HepG2 (cell line): ENCODE measurements around the gene PRAC1. TPM values are rescaled to one million over a fixed set of nuclear protein-coding genes. Genes with fewer than 3 reads are reported as not detected.

Experiments used
- ATAC-seq: fragments of 200-7000 bp; cut with Tn5 transposase; 3 replicates; pipeline ENCODE4 v1.9.1; 2020; ENCODE audit warnings: mild to moderate bottlenecking, moderate library complexity
- BruUV-seq: library from RNA; stranded (reverse); fragments of 400-500 nt; replicated peaks from 2 replicates; lab custom pipeline; 2021; lab: Mats Ljungman, UMichigan
- CTCF ChIA-PET: fragments of 300-600 bp; formaldehyde crosslinking; extraction: SDS; loops from one replicate; lab custom pipeline; 2021; ENCODE audit warnings: low total read pairs, inconsistent platforms, low intra/inter-chr PET ratio; lab: Yijun Ruan, JAX
- POLR2A ChIA-PET: fragments of 350-600 bp; sonication (Branson Sonifier 250); formaldehyde crosslinking; loops from one replicate; lab custom pipeline; 2020; ENCODE audit warnings: antibody characterized with exemption, inconsistent platforms; lab: Yijun Ruan, JAX
- DNase-seq: peaks from one replicate; pipeline ENCODE4 v3.0.0-alpha.2; 2015; ENCODE audit warnings: low spot score
- FAIRE-seq: peaks from 3 replicates; lab custom pipeline; 2011; peaks lifted over from hg19 to GRCh38; lab: Jason Lieb, UNC
- H2AFZ ChIP-seq: one replicate; pipeline ENCODE4 v1.6.1; 2011; ENCODE audit warnings: low read length, inconsistent platforms
- H3K27ac ChIP-seq: fragments of 300-600 bp; 3 replicates; pipeline ENCODE4 v1.8.0; 2011; ENCODE audit warnings: mixed run types, mild to moderate bottlenecking, mixed read lengths, low read length, inconsistent platforms; ENCODE audit not compliant: insufficient read depth; ENCODE audit errors: extremely low read length
- H3K27me3 ChIP-seq, 2 experiments: fragments of 200-600 bp in 1 of 2; 2 replicates in 1 of 2; 3 replicates in 1 of 2; pipeline versions ENCODE4 v1.6.0 to v1.8.0; 2011; ENCODE audit warnings: low read length in 2 of 2, mild to moderate bottlenecking in 2 of 2, moderate library complexity in 2 of 2, inconsistent platforms in 1 of 2; ENCODE audit not compliant: insufficient read depth in 2 of 2, control insufficient read depth in 1 of 2
- H3K36me3 ChIP-seq, 2 experiments: fragments of 200-600 bp in 1 of 2; replicated peaks in 1 of 2; 2 replicates in 1 of 2; 3 replicates in 1 of 2; pipeline versions ENCODE4 v1.5.1 to v1.8.0; 2011; ENCODE audit warnings: low read length in 2 of 2, inconsistent platforms in 1 of 2; ENCODE audit not compliant: insufficient read depth in 2 of 2, control insufficient read depth in 1 of 2
- H3K4me1 ChIP-seq: 2 replicates; pipeline ENCODE4 v1.5.1; 2012; ENCODE audit warnings: low read length, inconsistent platforms; ENCODE audit not compliant: insufficient read depth
- H3K4me2 ChIP-seq: 2 replicates; pipeline ENCODE4 v1.6.0; 2011; ENCODE audit warnings: low read depth, low read length, inconsistent platforms
- H3K4me3 ChIP-seq, 3 experiments: fragments of 200-600 bp in 1 of 3; sonication (generic), shearing (Covaris generic) in 1 of 3; replicated peaks in 1 of 3; 2 replicates each; pipeline ENCODE4 v1.5.1; 2011 to 2016; ENCODE audit warnings: low read length in 3 of 3, inconsistent platforms in 2 of 3, low read depth in 2 of 3, mild to moderate bottlenecking in 2 of 3, control low read depth in 1 of 3, mixed read lengths in 1 of 3; ENCODE audit not compliant: insufficient read depth in 1 of 3
- H3K79me2 ChIP-seq: one replicate; pipeline ENCODE4 v1.6.1; 2011; ENCODE audit warnings: low read length, inconsistent platforms; ENCODE audit not compliant: insufficient read depth
- H3K9ac ChIP-seq: 2 replicates; pipeline ENCODE4 v1.6.0; 2011; ENCODE audit warnings: mild to moderate bottlenecking, low read depth, low read length, inconsistent platforms; ENCODE audit not compliant: insufficient read depth
- H3K9me3 ChIP-seq: 2 replicates; pipeline ENCODE4 v1.5.1; 2012; ENCODE audit warnings: mild to moderate bottlenecking, low read length
- H4K20me1 ChIP-seq: 2 replicates; pipeline ENCODE4 v1.6.0; 2011; ENCODE audit warnings: inconsistent platforms, mild to moderate bottlenecking, low read length, moderate library complexity; ENCODE audit not compliant: insufficient read depth
- HES4 ChIP-seq: sonication (generic); formaldehyde crosslinking; IDR thresholded peaks from 2 replicates; pipeline ENCODE4 v1.9.0; 2021; ENCODE audit warnings: mild to moderate bottlenecking, missing genetic modification reagents, borderline replicate concordance
- KLF16 ChIP-seq, 2 experiments: sonication (generic) in 1 of 2; formaldehyde crosslinking in 1 of 2; IDR thresholded peaks; 2 replicates each; pipeline versions ENCODE4 v1.6.1 to v1.8.0; 2016 to 2023; ENCODE audit warnings: missing genetic modification reagents in 2 of 2, missing compliant biosample characterization in 1 of 2
- SP1 ChIP-seq, 2 experiments: fragments of 450-650 bp in 1 of 2; sonication (generic) in 1 of 2; formaldehyde crosslinking in 1 of 2; IDR thresholded peaks; 2 replicates each; pipeline versions ENCODE4 v1.4.0 to v1.6.1; 2016 to 2020; ENCODE audit warnings: missing genetic modification reagents in 1 of 2
- ZFP37 ChIP-seq: sonication (generic); formaldehyde crosslinking; IDR thresholded peaks from 2 replicates; pipeline ENCODE4 v1.4.0; 2020; ENCODE audit warnings: missing genetic modification reagents, borderline replicate concordance
- ZKSCAN5 ChIP-seq: sonication (generic); formaldehyde crosslinking; IDR thresholded peaks from 2 replicates; pipeline ENCODE4 v1.5.1; 2020; ENCODE audit warnings: mild to moderate bottlenecking, missing genetic modification reagents
- ZNF563 ChIP-seq: sonication (generic); formaldehyde crosslinking; IDR thresholded peaks from 2 replicates; pipeline ENCODE4 v1.8.0; 2022; ENCODE audit warnings: mild to moderate bottlenecking, moderate library complexity, missing genetic modification reagents
- WGBS: methylation state at CpG from one replicate; pipeline ENCODE4 v1.1.6; 2017; ENCODE audit warnings: low lambda C conversion rate; 5-methylcytosine and 5-hydroxymethylcytosine counted together
- in situ Hi-C: cut with HindIII; loops from 2 replicates; pipeline ENCODE4 v1.10.0; 2017; ENCODE audit warnings: low pct_unique_long_range_greater_than_20kb; ENCODE audit not compliant: extremely low pct_ligation_motif_present
- intact Hi-C: fragments of 100-400 bp; cut with micrococcal nuclease; formaldehyde crosslinking; loops from one replicate; pipeline ENCODE4 v1.10.0; 2022; ENCODE audit not compliant: unreplicated experiment
- polyA plus RNA-seq, 8 experiments: library from polyadenylated mRNA; depleted of rRNA in 3 of 8; stranded (reverse) in 7 of 8; unstranded in 1 of 8; fragments of >200 nt; fragmentation: Illumina TruSeq in 4 of 8; extraction: Trizol in 4 of 8; gene quantifications; 2 replicates each; pipeline versions ENCODE4 v1.2.1 to v1.2.3, GENCODE V29; 2011 to 2016; ENCODE audit warnings: low read depth in 4 of 8, missing spikeins in 1 of 8, mixed read lengths in 1 of 8; ENCODE audit not compliant: insufficient read depth in 1 of 8
- total RNA-seq, 5 experiments: library from RNA; depleted of rRNA; stranded (reverse); fragments of >200 nt; fragmentation: Illumina TruSeq; extraction: Trizol; gene quantifications; 2 replicates each; pipeline ENCODE4 v1.2.3, GENCODE V29; 2016; ENCODE audit warnings: low read depth in 1 of 5
- TF ChIP-seq, protein P1 (sequence below): sonication (generic); formaldehyde crosslinking; IDR thresholded peaks from 2 replicates; pipeline ENCODE4 v1.4.0; 2020; ENCODE audit warnings: missing genetic modification reagents, borderline replicate concordance
- TF ChIP-seq, protein P2 (sequence below): IDR thresholded peaks from 2 replicates; pipeline ENCODE4 v1.6.1; 2016; ENCODE audit warnings: mild to moderate bottlenecking, missing biosample characterization, missing genetic modification reagents
- TF ChIP-seq, protein P3 (sequence below): sonication (generic); formaldehyde crosslinking; conservative IDR thresholded peaks from 2 replicates; pipeline ENCODE4 v1.8.0; 2022; ENCODE audit warnings: low read depth, missing genetic modification reagents

PRAC1 gene
- total and polyA plus RNA-seq, 2 of the 13 experiments (the other 11 are each of a cell fraction or from before 2014, with no cell fraction given): not detected

DNA sequence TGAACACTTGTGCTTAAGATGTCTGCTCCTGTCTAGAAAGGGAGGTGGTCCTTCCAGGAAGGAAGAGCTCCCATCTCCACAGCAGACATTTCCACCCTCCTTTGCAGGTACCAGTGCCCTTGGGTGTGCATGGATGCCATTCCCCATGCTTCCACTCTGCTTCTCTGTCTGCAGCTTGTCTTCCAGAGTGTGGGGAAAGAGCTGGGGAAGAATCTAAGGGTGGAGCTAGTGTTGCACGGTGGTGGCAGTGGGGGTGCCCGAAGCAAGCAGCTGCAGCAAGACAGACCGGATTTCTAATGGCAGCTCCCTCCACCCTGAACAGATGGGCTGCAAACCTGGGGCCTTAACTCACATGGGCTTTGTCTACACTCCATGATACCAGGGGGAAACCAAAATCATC is 28.9 kb upstream of the PRAC1 start:
- in situ Hi-C loops: no loop called here
- CTCF ChIA-PET: no interaction called here
- TF ChIP-seq SP1 (IDR thresholded peaks at IDR 0.05): no peak
- TF ChIP-seq SP1 (CRISPR knock-in tag; IDR thresholded peaks at IDR 0.05): no peak
- no peak for TF ChIP-seq ZFP37 (CRISPR knock-in tag)
- TF ChIP-seq, protein P1, sequence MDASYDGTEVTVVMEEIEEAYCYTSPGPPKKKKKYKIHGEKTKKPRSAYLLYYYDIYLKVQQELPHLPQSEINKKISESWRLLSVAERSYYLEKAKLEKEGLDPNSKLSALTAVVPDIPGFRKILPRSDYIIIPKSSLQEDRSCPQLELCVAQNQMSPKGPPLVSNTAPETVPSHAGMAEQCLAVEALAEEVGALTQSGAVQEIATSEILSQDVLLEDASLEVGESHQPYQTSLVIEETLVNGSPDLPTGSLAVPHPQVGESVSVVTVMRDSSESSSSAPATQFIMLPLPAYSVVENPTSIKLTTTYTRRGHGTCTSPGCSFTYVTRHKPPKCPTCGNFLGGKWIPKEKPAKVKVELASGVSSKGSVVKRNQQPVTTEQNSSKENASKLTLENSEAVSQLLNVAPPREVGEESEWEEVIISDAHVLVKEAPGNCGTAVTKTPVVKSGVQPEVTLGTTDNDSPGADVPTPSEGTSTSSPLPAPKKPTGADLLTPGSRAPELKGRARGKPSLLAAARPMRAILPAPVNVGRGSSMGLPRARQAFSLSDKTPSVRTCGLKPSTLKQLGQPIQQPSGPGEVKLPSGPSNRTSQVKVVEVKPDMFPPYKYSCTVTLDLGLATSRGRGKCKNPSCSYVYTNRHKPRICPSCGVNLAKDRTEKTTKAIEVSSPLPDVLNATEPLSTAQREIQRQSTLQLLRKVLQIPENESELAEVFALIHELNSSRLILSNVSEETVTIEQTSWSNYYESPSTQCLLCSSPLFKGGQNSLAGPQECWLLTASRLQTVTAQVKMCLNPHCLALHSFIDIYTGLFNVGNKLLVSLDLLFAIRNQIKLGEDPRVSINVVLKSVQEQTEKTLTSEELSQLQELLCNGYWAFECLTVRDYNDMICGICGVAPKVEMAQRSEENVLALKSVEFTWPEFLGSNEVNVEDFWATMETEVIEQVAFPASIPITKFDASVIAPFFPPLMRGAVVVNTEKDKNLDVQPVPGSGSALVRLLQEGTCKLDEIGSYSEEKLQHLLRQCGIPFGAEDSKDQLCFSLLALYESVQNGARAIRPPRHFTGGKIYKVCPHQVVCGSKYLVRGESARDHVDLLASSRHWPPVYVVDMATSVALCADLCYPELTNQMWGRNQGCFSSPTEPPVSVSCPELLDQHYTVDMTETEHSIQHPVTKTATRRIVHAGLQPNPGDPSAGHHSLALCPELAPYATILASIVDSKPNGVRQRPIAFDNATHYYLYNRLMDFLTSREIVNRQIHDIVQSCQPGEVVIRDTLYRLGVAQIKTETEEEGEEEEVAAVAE (CRISPR knock-in tag): no peak
- no peak for TF ChIP-seq ZKSCAN5 (CRISPR knock-in tag)
- TF ChIP-seq, protein P2, sequence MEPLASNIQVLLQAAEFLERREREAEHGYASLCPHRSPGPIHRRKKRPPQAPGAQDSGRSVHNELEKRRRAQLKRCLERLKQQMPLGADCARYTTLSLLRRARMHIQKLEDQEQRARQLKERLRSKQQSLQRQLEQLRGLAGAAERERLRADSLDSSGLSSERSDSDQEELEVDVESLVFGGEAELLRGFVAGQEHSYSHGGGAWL: no peak
- no peak for TF ChIP-seq KLF16 (CRISPR knock-in tag; IDR thresholded peaks at IDR 0.05)
- no peak for TF ChIP-seq HES4 (CRISPR knock-in tag)
- no peak for TF ChIP-seq ZNF563
- TF ChIP-seq, protein P3, sequence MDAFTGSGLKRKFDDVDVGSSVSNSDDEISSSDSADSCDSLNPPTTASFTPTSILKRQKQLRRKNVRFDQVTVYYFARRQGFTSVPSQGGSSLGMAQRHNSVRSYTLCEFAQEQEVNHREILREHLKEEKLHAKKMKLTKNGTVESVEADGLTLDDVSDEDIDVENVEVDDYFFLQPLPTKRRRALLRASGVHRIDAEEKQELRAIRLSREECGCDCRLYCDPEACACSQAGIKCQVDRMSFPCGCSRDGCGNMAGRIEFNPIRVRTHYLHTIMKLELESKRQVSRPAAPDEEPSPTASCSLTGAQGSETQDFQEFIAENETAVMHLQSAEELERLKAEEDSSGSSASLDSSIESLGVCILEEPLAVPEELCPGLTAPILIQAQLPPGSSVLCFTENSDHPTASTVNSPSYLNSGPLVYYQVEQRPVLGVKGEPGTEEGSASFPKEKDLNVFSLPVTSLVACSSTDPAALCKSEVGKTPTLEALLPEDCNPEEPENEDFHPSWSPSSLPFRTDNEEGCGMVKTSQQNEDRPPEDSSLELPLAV: no peak

More for the DNA sequence above, 28.9 kb upstream of the PRAC1 start:
- no peak overlapping the region for H3K9ac ChIP-seq
- H3K27me3 ChIP-seq: peaks cover 48 to 95% of the 10 kb centered on the region in 2 experiments
- DNase-seq (no peak), FAIRE-seq (no peak), ATAC-seq (no peak; the same call in 2 of the 3 replicates)
- H3K36me3 ChIP-seq: no peaks in the 10 kb centered on the region
- no peak overlapping the region for H3K4me2 ChIP-seq
- intact Hi-C loops: no loop called here
- H3K79me2 ChIP-seq: no peaks in the 10 kb centered on the region
- H4K20me1 ChIP-seq: no peaks in the 10 kb centered on the region
- no TSS peak for BruUV-seq
- no peak overlapping the region for H3K4me3 ChIP-seq
- no peaks in the 10 kb centered on the region for H3K9me3 ChIP-seq
- POLR2A ChIA-PET: no interaction called here
- WGBS: 0% methylated on average over 3 of the region's 3 CpGs
- no peak overlapping the region for H3K27ac ChIP-seq
- H2AFZ ChIP-seq: no peak overlapping the region
- no peaks in the 10 kb centered on the region for H3K4me1 ChIP-seq
